IMR-90 (cell line): ENCODE data around the gene KIAA0513. TPM values are rescaled to one million over a fixed set of nuclear protein-coding genes. Genes with fewer than 3 reads are reported as not detected.
A peak's percentile ranks its signal among the peaks of the same experiment; 100 is the strongest.

Experiments
- ATAC-seq: fragments of 200-7000 bp; cut with Tn5 transposase; 2 replicates; pipeline ENCODE4 v1.9.1; 2020; ENCODE audit warnings: low read depth, mild to moderate bottlenecking, moderate library complexity
- BruUV-seq: library from RNA; stranded (reverse); fragments of 400-500 nt; replicated peaks from 2 replicates; lab custom pipeline; 2021; lab: Mats Ljungman, UMichigan
- CTCF ChIA-PET: fragments of 300-600 bp; formaldehyde crosslinking; extraction: SDS; loops from one replicate; lab custom pipeline; 2021; ENCODE audit warnings: antibody characterized with exemption; lab: Yijun Ruan, JAX
- POLR2A ChIA-PET: fragments of 300-600 bp; sonication (Branson Sonifier 250); formaldehyde crosslinking; loops from one replicate; lab custom pipeline; 2022; ENCODE audit warnings: antibody characterized with exemption; ENCODE audit not compliant: unreplicated experiment; lab: Charles Lee
- DNase-seq: peaks from one replicate; pipeline ENCODE4 v3.0.0; 2013
- H2AFZ ChIP-seq: replicated peaks from 2 replicates; pipeline ENCODE3; 2013; ENCODE audit warnings: low read length, mild to moderate bottlenecking; ENCODE audit not compliant: poor library complexity
- H2AK5ac ChIP-seq: 2 replicates; pipeline ENCODE4 v1.6.1; 2013; ENCODE audit warnings: low read depth, low read length, inconsistent platforms
- H2AK9ac ChIP-seq: replicated peaks from 2 replicates; pipeline ENCODE3; 2013; ENCODE audit warnings: mild to moderate bottlenecking, low read depth, low read length, moderate library complexity; ENCODE audit not compliant: poor library complexity
- H2BK120ac ChIP-seq: 2 replicates; pipeline ENCODE4 v1.6.1; 2013; ENCODE audit warnings: low read depth, low read length, inconsistent platforms
- H2BK15ac ChIP-seq: 3 replicates; pipeline ENCODE4 v1.6.1; 2013; ENCODE audit warnings: low read depth, low read length, inconsistent platforms
- H2BK20ac ChIP-seq: 2 replicates; pipeline ENCODE4 v1.6.1; 2013; ENCODE audit warnings: low read depth, mild to moderate bottlenecking, inconsistent platforms, low read length, moderate library complexity
- H2BK5ac ChIP-seq: 2 replicates; pipeline ENCODE4 v1.6.1; 2013; ENCODE audit warnings: mild to moderate bottlenecking, low read depth, low read length, inconsistent platforms; ENCODE audit not compliant: poor library complexity, severe bottlenecking
- H3K14ac ChIP-seq: replicated peaks from 2 replicates; pipeline ENCODE4 v1.6.1; 2013; ENCODE audit warnings: low read depth, low read length, inconsistent platforms
- H3K18ac ChIP-seq: 2 replicates; pipeline ENCODE4 v1.6.1; 2013; ENCODE audit warnings: low read depth, low read length, control low read depth
- H3K23ac ChIP-seq: 2 replicates; pipeline ENCODE4 v1.6.1; 2013; ENCODE audit warnings: low read depth, low read length, inconsistent platforms
- H3K27ac ChIP-seq: 2 replicates; pipeline ENCODE4 v1.5.1; 2013; ENCODE audit warnings: mild to moderate bottlenecking, control low read depth, low read length; ENCODE audit not compliant: insufficient read depth
- H3K27me3 ChIP-seq: 2 replicates; pipeline ENCODE4 v1.6.1; 2013; ENCODE audit warnings: low read length; ENCODE audit not compliant: control insufficient read depth, insufficient read depth
- H3K36me3 ChIP-seq: 2 replicates; pipeline ENCODE4 v1.6.1; 2013; ENCODE audit warnings: low read length, mixed read lengths; ENCODE audit not compliant: control insufficient read depth, insufficient read depth
- H3K4ac ChIP-seq: 2 replicates; pipeline ENCODE4 v1.6.1; 2013; ENCODE audit warnings: low read depth, low read length, inconsistent platforms
- H3K4me1 ChIP-seq: 2 replicates; pipeline ENCODE4 v1.6.1; 2013; ENCODE audit warnings: low read length, mixed read lengths; ENCODE audit not compliant: control insufficient read depth, insufficient read depth
- H3K4me2 ChIP-seq: 2 replicates; pipeline ENCODE4 v1.6.1; 2013; ENCODE audit warnings: low read depth, mild to moderate bottlenecking, control low read depth, low read length, moderate library complexity
- H3K4me3 ChIP-seq: 2 replicates; pipeline ENCODE4 v1.5.1; 2013; ENCODE audit warnings: low read depth, mild to moderate bottlenecking, control low read depth, low read length, moderate library complexity; ENCODE audit not compliant: insufficient read depth
- H3K56ac ChIP-seq: 2 replicates; pipeline ENCODE4 v1.6.1; 2013; ENCODE audit warnings: low read length, inconsistent platforms; ENCODE audit not compliant: insufficient read depth; ENCODE audit errors: extremely low read depth
- H3K79me1 ChIP-seq, 2 experiments: 2 replicates each; pipeline ENCODE4 v1.6.1; 2013; ENCODE audit warnings: low read length in 2 of 2, inconsistent platforms in 1 of 2, low read depth in 1 of 2
- H3K9ac ChIP-seq: 2 replicates; pipeline ENCODE4 v1.6.1; 2013; ENCODE audit warnings: low read depth, low read length, control low read depth
- H3K9me1 ChIP-seq: 2 replicates; pipeline ENCODE4 v1.6.1; 2013; ENCODE audit warnings: low read length, inconsistent platforms; ENCODE audit not compliant: insufficient read depth
- H3K9me3 ChIP-seq: 2 replicates; pipeline ENCODE4 v1.6.1; 2013; ENCODE audit warnings: low read length; ENCODE audit not compliant: control insufficient read depth, insufficient read depth
- H4K20me1 ChIP-seq: 2 replicates; pipeline ENCODE4 v1.6.1; 2013; ENCODE audit warnings: low read length, inconsistent platforms; ENCODE audit not compliant: insufficient read depth
- H4K5ac ChIP-seq: 2 replicates; pipeline ENCODE4 v1.6.1; 2013; ENCODE audit warnings: mild to moderate bottlenecking, low read depth, low read length, control low read depth
- H4K8ac ChIP-seq, 2 experiments: 2 replicates each; pipeline ENCODE4 v1.6.1; 2013; ENCODE audit warnings: low read depth in 2 of 2, low read length in 2 of 2, control low read depth in 1 of 2, inconsistent platforms in 1 of 2
- H4K91ac ChIP-seq: 2 replicates; pipeline ENCODE4 v1.6.1; 2013; ENCODE audit warnings: low read depth, low read length, inconsistent platforms; ENCODE audit not compliant: insufficient read depth
- BHLHE40 ChIP-seq: fragments of 150-350 bp; IDR thresholded peaks from 2 replicates; pipeline ENCODE4 v1.6.1; 2016; ENCODE audit warnings: mild to moderate bottlenecking, low read depth, low read length
- CEBPB ChIP-seq: IDR thresholded peaks from 2 replicates; pipeline ENCODE4 v1.6.1; 2012; ENCODE audit warnings: low read depth, low read length, improper control_type of control experiment
- CHD1 ChIP-seq: IDR thresholded peaks from 2 replicates; pipeline ENCODE4 v1.6.1; 2012; ENCODE audit warnings: low read depth, low read length, improper control_type of control experiment
- FOS ChIP-seq: fragments of 150-350 bp; IDR thresholded peaks from 2 replicates; pipeline ENCODE4 v1.6.1; 2016; ENCODE audit warnings: low read depth, low read length
- MAFK ChIP-seq: IDR thresholded peaks from 2 replicates; pipeline ENCODE4 v1.6.1; 2012; ENCODE audit warnings: low read depth, low read length, improper control_type of control experiment
- MAZ ChIP-seq: IDR thresholded peaks from 2 replicates; pipeline ENCODE4 v1.6.1; 2012; ENCODE audit warnings: low read depth, mild to moderate bottlenecking, low read length, improper control_type of control experiment, moderate library complexity, borderline replicate concordance
- MXI1 ChIP-seq: IDR thresholded peaks from 2 replicates; pipeline ENCODE4 v1.6.1; 2012; ENCODE audit warnings: low read depth, mild to moderate bottlenecking, low read length, moderate library complexity, borderline replicate concordance
- NFE2L2 ChIP-seq: fragments of 150-350 bp; IDR thresholded peaks from 2 replicates; pipeline ENCODE4 v1.6.1; 2016; ENCODE audit warnings: low read depth, mild to moderate bottlenecking, low read length
- POLR2A ChIP-seq: IDR thresholded peaks from 2 replicates; pipeline ENCODE4 v1.6.1; 2012; ENCODE audit warnings: mild to moderate bottlenecking, low read depth, low read length
- RAD21 ChIP-seq: IDR thresholded peaks from 2 replicates; pipeline ENCODE4 v1.6.1; 2012; ENCODE audit warnings: low read length, improper control_type of control experiment
- RFX5 ChIP-seq: IDR thresholded peaks from 2 replicates; pipeline ENCODE4 v1.8.0; 2012; ENCODE audit warnings: low read depth, mild to moderate bottlenecking, low read length, moderate library complexity
- SMC3 ChIP-seq: fragments of 150-350 bp; IDR thresholded peaks from 2 replicates; pipeline ENCODE4 v1.6.1; 2016; ENCODE audit warnings: low read depth, mild to moderate bottlenecking, antibody characterized with exemption, low read length, moderate library complexity
- WGBS, 2 experiments: methylation state at CpG; one replicate each; pipeline versions ENCODE4 v1.1.5 to v1.1.7; 2013; ENCODE audit warnings: missing lambda C conversion rate in 2 of 2; ENCODE audit not compliant: insufficient read length in 1 of 2; ENCODE audit errors: extremely low coverage in 2 of 2; 5-methylcytosine and 5-hydroxymethylcytosine counted together
- dilution Hi-C: fragments of 300-500 bp; cut with HindIII; formaldehyde crosslinking; loops from one replicate; pipeline ENCODE4 v1.14.3; 2018; ENCODE audit warnings: low sequenced_read_pairs; ENCODE audit not compliant: unreplicated experiment
- in situ Hi-C: fragments of 300-500 bp; cut with MboI; formaldehyde crosslinking; loops from 3 replicates; pipeline ENCODE4 v1.14.3; 2019; ENCODE audit warnings: low sequenced_read_pairs, inconsistent platforms, mixed read lengths
- intact Hi-C: fragments of 100-400 bp; cut with micrococcal nuclease; formaldehyde crosslinking; loops from 2 replicates; pipeline ENCODE4 v1.10.0; 2022
- polyA plus RNA-seq, 3 experiments: library from polyadenylated mRNA; depleted of rRNA; stranded (reverse); fragments of >200 nt; gene quantifications; 2 replicates each; pipeline ENCODE4 v1.2.3, GENCODE V29; 2012; ENCODE audit warnings: low replicate concordance in 1 of 3
- total RNA-seq: library from RNA; depleted of rRNA; stranded (reverse); fragments of >200 nt; gene quantifications from 2 replicates; pipeline ENCODE4 v1.2.3, GENCODE V29; 2012
- TF ChIP-seq, protein P1 (sequence below): conservative IDR thresholded peaks from 2 replicates; pipeline ENCODE4 v1.5.1; 2012; ENCODE audit warnings: mild to moderate bottlenecking, low read depth, low read length, improper control_type of control experiment
- TF ChIP-seq, protein P2 (sequence below): fragments of 150-350 bp; IDR thresholded peaks from 2 replicates; pipeline ENCODE4 v1.6.1; 2016; ENCODE audit warnings: low read depth, mild to moderate bottlenecking, low read length, moderate library complexity, borderline replicate concordance

KIAA0513 gene
- total and polyA plus RNA-seq, 2 of the 4 experiments (the other 2 are of a cell fraction) = 9.5 TPM

DNA sequence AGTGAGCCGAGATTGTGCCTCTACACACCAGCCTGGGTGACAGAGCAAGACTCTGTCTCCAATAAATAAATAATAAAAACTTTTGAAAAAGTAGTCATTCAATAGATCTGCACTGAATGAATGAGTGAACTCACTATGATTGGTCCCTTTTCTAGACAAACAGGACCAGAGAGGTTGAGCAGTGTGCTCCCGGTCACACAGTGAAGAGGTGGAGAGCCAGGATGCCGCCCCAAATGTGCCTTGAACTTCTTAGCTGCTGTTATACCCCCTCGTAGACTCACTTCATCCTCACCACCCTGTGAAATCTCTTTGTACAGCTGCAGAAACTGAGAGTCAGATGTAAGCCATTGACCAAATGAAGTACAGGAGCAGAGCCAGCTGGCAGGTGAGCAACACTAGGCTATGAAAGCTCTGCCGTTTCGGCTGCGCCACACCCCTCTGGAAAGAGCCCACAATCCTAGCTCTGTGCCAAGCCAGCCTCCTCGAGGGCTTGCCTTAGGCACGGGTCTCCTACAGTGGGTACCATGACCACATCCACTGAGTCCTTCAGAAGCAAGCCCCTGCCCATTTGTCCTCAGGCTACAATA is 7.8 kb upstream of the KIAA0513 start:
- Histone ChIP-seq H3K4me1 (peaks cover 2% of the 10 kb centered on the region; the same call in 1 of the 2 replicates), H3K27ac (no peak overlapping the region), H3K4ac (no peak overlapping the region), H3K9ac (no peak overlapping the region), H3K9me1 (no peaks in the 10 kb centered on the region; the same call in 1 of the 2 replicates), H3K79me1 (no peaks in the 10 kb centered on the region), H3K18ac (no peak overlapping the region), H2BK15ac (no peak overlapping the region), H3K27me3 (no peaks in the 10 kb centered on the region), H4K5ac (no peak overlapping the region), H3K4me2 (no peak overlapping the region), H3K23ac (no peak overlapping the region), H3K14ac (no peak overlapping the region), H2AK5ac (0 out of 2 replicates have a peak overlapping the region, but pooled peaks have one; percentile 9), H2BK120ac (no peak overlapping the region), H2BK20ac (no peak overlapping the region), H3K4me3 (no peak overlapping the region), H4K20me1 (no peaks in the 10 kb centered on the region; the same call in 1 of the 2 replicates), H2AK9ac (no peak overlapping the region), H4K91ac (no peak overlapping the region), H4K8ac (no peak overlapping the region), H3K36me3 (no peaks in the 10 kb centered on the region), H2AFZ (no peak overlapping the region), H3K9me3 (no peaks in the 10 kb centered on the region), H3K56ac (no peak overlapping the region), H2BK5ac (no peak overlapping the region)
- TF ChIP-seq CHD1 = no peak
- TF ChIP-seq MAZ = no peak
- TF ChIP-seq BHLHE40 = no peak
- TF ChIP-seq, protein P1, sequence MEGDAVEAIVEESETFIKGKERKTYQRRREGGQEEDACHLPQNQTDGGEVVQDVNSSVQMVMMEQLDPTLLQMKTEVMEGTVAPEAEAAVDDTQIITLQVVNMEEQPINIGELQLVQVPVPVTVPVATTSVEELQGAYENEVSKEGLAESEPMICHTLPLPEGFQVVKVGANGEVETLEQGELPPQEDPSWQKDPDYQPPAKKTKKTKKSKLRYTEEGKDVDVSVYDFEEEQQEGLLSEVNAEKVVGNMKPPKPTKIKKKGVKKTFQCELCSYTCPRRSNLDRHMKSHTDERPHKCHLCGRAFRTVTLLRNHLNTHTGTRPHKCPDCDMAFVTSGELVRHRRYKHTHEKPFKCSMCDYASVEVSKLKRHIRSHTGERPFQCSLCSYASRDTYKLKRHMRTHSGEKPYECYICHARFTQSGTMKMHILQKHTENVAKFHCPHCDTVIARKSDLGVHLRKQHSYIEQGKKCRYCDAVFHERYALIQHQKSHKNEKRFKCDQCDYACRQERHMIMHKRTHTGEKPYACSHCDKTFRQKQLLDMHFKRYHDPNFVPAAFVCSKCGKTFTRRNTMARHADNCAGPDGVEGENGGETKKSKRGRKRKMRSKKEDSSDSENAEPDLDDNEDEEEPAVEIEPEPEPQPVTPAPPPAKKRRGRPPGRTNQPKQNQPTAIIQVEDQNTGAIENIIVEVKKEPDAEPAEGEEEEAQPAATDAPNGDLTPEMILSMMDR = no peak
- no peak for TF ChIP-seq FOS
- TF ChIP-seq CEBPB = no peak
- no peak for TF ChIP-seq MXI1
- no peak for TF ChIP-seq SMC3
- TF ChIP-seq RAD21 = no peak
- no peak for TF ChIP-seq NFE2L2
- TF ChIP-seq, protein P2, sequence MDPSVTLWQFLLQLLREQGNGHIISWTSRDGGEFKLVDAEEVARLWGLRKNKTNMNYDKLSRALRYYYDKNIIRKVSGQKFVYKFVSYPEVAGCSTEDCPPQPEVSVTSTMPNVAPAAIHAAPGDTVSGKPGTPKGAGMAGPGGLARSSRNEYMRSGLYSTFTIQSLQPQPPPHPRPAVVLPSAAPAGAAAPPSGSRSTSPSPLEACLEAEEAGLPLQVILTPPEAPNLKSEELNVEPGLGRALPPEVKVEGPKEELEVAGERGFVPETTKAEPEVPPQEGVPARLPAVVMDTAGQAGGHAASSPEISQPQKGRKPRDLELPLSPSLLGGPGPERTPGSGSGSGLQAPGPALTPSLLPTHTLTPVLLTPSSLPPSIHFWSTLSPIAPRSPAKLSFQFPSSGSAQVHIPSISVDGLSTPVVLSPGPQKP = no peak
- no peak for TF ChIP-seq MAFK
- no peak for TF ChIP-seq POLR2A
- no peak for TF ChIP-seq RFX5
- CTCF ChIA-PET = no interaction called here
- BruUV-seq = no TSS peak
- in situ Hi-C loops = no loop called here
- no peak for ATAC-seq
- WGBS, 2 experiments = 30% methylated on average over 2 of the region's 9 CpGs; no CpG with 5 or more reads in 1 of the 2 experiments
- DNase-seq = no peak
- POLR2A ChIA-PET = no interaction called here
- intact Hi-C loops = no loop called here
- dilution Hi-C loops = no loop called here
